Caco-2 (cell line): Measurements from ENCODE around the gene ADH1B. TPM values are rescaled to one million over a fixed set of nuclear protein-coding genes. Genes with fewer than 3 reads are reported as not detected.

ENCODE experiments used
- BruUV-seq: library from RNA; stranded (reverse); fragments of 400-500 nt; replicated peaks from 2 replicates; lab custom pipeline; 2021; lab: Mats Ljungman, UMichigan
- CTCF ChIA-PET: fragments of 300-600 bp; sonication (Branson Sonifier 250); formaldehyde crosslinking; loops from one replicate; lab custom pipeline; 2022; ENCODE audit warnings: antibody characterized with exemption; lab: Charles Lee
- POLR2A ChIA-PET: fragments of 300-600 bp; sonication (Branson Sonifier 250); formaldehyde crosslinking; loops from one replicate; lab custom pipeline; 2022; ENCODE audit warnings: antibody characterized with exemption; lab: Charles Lee
- DNase-seq, 2 experiments: peaks; one replicate each; pipeline versions ENCODE4 v3.0.0 to v3.0.0-alpha.2; 2020 to 2022
- H3K27me3 ChIP-seq: replicated peaks from 2 replicates; pipeline ENCODE4 v1.6.0; 2011; ENCODE audit warnings: low read length; ENCODE audit not compliant: control insufficient read depth, insufficient read depth
- H3K36me3 ChIP-seq: 2 replicates; pipeline ENCODE4 v1.5.1; 2011; ENCODE audit warnings: low read length; ENCODE audit not compliant: control insufficient read depth, insufficient read depth
- H3K4me1 ChIP-seq: fragments of 250-450 bp; sonication (Bioruptor Pico); 2 replicates; pipeline ENCODE4 v1.5.1; 2020; ENCODE audit warnings: mild to moderate bottlenecking
- H3K4me3 ChIP-seq: 2 replicates; pipeline ENCODE4 v1.5.1; 2011; ENCODE audit warnings: low read depth, mild to moderate bottlenecking, control low read depth, low read length
- H3K9me3 ChIP-seq: fragments of 250-450 bp; sonication (Bioruptor Pico); 2 replicates; pipeline ENCODE4 v1.5.1; 2020; ENCODE audit warnings: mild to moderate bottlenecking, moderate library complexity
- H3K27ac Mint-ChIP-seq: one replicate; pipeline ENCODE4 v1.8.0; 2022; ENCODE audit warnings: mixed read lengths; ENCODE audit not compliant: unreplicated experiment
- H3K27me3 Mint-ChIP-seq: one replicate; pipeline ENCODE4 v1.8.0; 2022; ENCODE audit warnings: mixed read lengths; ENCODE audit not compliant: insufficient read depth, unreplicated experiment
- H3K36me3 Mint-ChIP-seq: one replicate; pipeline ENCODE4 v1.8.0; 2022; ENCODE audit warnings: mild to moderate bottlenecking, mixed read lengths; ENCODE audit not compliant: insufficient read depth, unreplicated experiment
- H3K4me1 Mint-ChIP-seq: one replicate; pipeline ENCODE4 v1.8.0; 2022; ENCODE audit warnings: low read depth, mixed read lengths; ENCODE audit not compliant: unreplicated experiment
- H3K4me3 Mint-ChIP-seq: one replicate; pipeline ENCODE4 v1.8.0; 2022; ENCODE audit warnings: mild to moderate bottlenecking, moderate library complexity, mixed read lengths; ENCODE audit not compliant: unreplicated experiment
- H3K9me3 Mint-ChIP-seq: one replicate; pipeline ENCODE4 v1.8.0; 2022; ENCODE audit warnings: mixed read lengths; ENCODE audit not compliant: unreplicated experiment
- CTCF ChIP-seq, 2 experiments: fragments of 200-600 bp in 1 of 2; IDR thresholded peaks; 1 replicate in 1 of 2; 2 replicates in 1 of 2; pipeline versions ENCODE4 v1.5.1 to v1.8.0; 2011 to 2022; ENCODE audit warnings: antibody characterized with exemption in 1 of 2, control low read depth in 1 of 2, inconsistent platforms in 1 of 2, low read depth in 1 of 2, low read length in 1 of 2, mild to moderate bottlenecking in 1 of 2, moderate library complexity in 1 of 2; ENCODE audit not compliant: insufficient read depth in 1 of 2, severe bottlenecking in 1 of 2, unreplicated experiment in 1 of 2
- intact Hi-C: fragments of 100-400 bp; cut with micrococcal nuclease; formaldehyde crosslinking; loops from one replicate; pipeline ENCODE4 v1.10.0; 2022; ENCODE audit not compliant: unreplicated experiment
- total RNA-seq: library from RNA; stranded (reverse); gene quantifications from 2 replicates; pipeline ENCODE4 v1.2.3, GENCODE V29; 2022

ADH1B gene
- total RNA-seq, 1 experiment from 2014 or later, result not detected

- H3K4me3 ChIP-seq, result no peak overlapping the region
- H3K27ac Mint-ChIP-seq, result no peak overlapping the region
- H3K27me3 Mint-ChIP-seq, result no peaks in the 10 kb centered on the region
- no peaks in the 10 kb centered on the region for H3K4me1 ChIP-seq
- no peaks in the 10 kb centered on the region for H3K36me3 Mint-ChIP-seq
- H3K9me3 ChIP-seq, result no peaks in the 10 kb centered on the region
- intact Hi-C loops, result no loop called here
- DNase-seq, result no peak
- BruUV-seq, result no TSS peak
- H3K9me3 Mint-ChIP-seq, result no peaks in the 10 kb centered on the region
- ChIA-PET POLR2A (no interaction called here), CTCF (no interaction called here)
- no peaks in the 10 kb centered on the region for H3K4me1 Mint-ChIP-seq
- TF ChIP-seq CTCF (IDR thresholded peaks at IDR 0.05; ENCODE audit: insufficient read depth in 1 of 2, low read depth in 1 of 2, low read length in 1 of 2, severe bottlenecking in 1 of 2, unreplicated experiment in 1 of 2), result no peak
- H3K4me3 Mint-ChIP-seq, result no peak overlapping the region
- no peaks in the 10 kb centered on the region for H3K27me3 ChIP-seq
- no peaks in the 10 kb centered on the region for H3K36me3 ChIP-seq
Measured at GRCh38 chr4:99285387-99285786, 35.8 kb downstream of the ADH1B start.

GRCh38 chr4:99282731-99283130 is 38.5 kb downstream of the ADH1B start:
- Histone ChIP-seq H3K9me3 (no peaks in the 10 kb centered on the region), H3K4me1 (no peaks in the 10 kb centered on the region), H3K36me3 (no peaks in the 10 kb centered on the region), H3K27me3 (no peaks in the 10 kb centered on the region), H3K4me3 (no peak overlapping the region)
- no peaks in the 10 kb centered on the region for H3K4me1 Mint-ChIP-seq
- CTCF ChIA-PET, result no interaction called here
- intact Hi-C loops, result no loop called here
- no peak for TF ChIP-seq CTCF (IDR thresholded peaks at IDR 0.05; ENCODE audit: insufficient read depth in 1 of 2, low read depth in 1 of 2, low read length in 1 of 2, severe bottlenecking in 1 of 2, unreplicated experiment in 1 of 2)
- H3K36me3 Mint-ChIP-seq, result no peaks in the 10 kb centered on the region
- POLR2A ChIA-PET, result no interaction called here
- H3K9me3 Mint-ChIP-seq, result no peaks in the 10 kb centered on the region
- peaks cover 3% of the 10 kb centered on the region for H3K27me3 Mint-ChIP-seq
- no peak overlapping the region for H3K27ac Mint-ChIP-seq
- H3K4me3 Mint-ChIP-seq, result no peak overlapping the region
- BruUV-seq, result no TSS peak
- no peak for DNase-seq

- DNase-seq, result no peak
- peaks cover 3% of the 10 kb centered on the region for H3K27me3 Mint-ChIP-seq
- Histone ChIP-seq H3K27me3 (no peaks in the 10 kb centered on the region), H3K4me3 (no peak overlapping the region), H3K4me1 (no peaks in the 10 kb centered on the region), H3K36me3 (no peaks in the 10 kb centered on the region), H3K9me3 (no peaks in the 10 kb centered on the region)
- no peaks in the 10 kb centered on the region for H3K4me1 Mint-ChIP-seq
- BruUV-seq, result no TSS peak
- intact Hi-C loops, result no loop called here
- ChIA-PET POLR2A (no interaction called here), CTCF (no interaction called here)
- no peak overlapping the region for H3K27ac Mint-ChIP-seq
- TF ChIP-seq CTCF (IDR thresholded peaks at IDR 0.05; ENCODE audit: insufficient read depth in 1 of 2, low read depth in 1 of 2, low read length in 1 of 2, severe bottlenecking in 1 of 2, unreplicated experiment in 1 of 2), result no peak
- no peaks in the 10 kb centered on the region for H3K9me3 Mint-ChIP-seq
- no peaks in the 10 kb centered on the region for H3K36me3 Mint-ChIP-seq
- H3K4me3 Mint-ChIP-seq, result no peak overlapping the region
Measured at GRCh38 chr4:99281261-99281660, 39.9 kb downstream of the ADH1B start.
